Adipocyte (in vitro differentiated cells): ENCODE results near the gene FRMD3.

Source experiments
- DNase-seq: peaks from one replicate; pipeline ENCODE4 v3.0.0-alpha.2; 2015; ENCODE audit warnings: low read depth
- H3K27me3 ChIP-seq: replicated peaks from 2 replicates; pipeline ENCODE4 v1.7.0; 2013; ENCODE audit warnings: mild to moderate bottlenecking, low read length, moderate library complexity; ENCODE audit not compliant: control insufficient read depth, insufficient read depth
- H3K36me3 ChIP-seq: 2 replicates; pipeline ENCODE4 v1.7.0; 2013; ENCODE audit warnings: low read length, mild to moderate bottlenecking, moderate library complexity; ENCODE audit not compliant: control insufficient read depth, insufficient read depth, severe bottlenecking
- H3K4me1 ChIP-seq: 2 replicates; pipeline ENCODE4 v1.7.0; 2013; ENCODE audit warnings: mild to moderate bottlenecking, low read length, moderate library complexity; ENCODE audit not compliant: control insufficient read depth, insufficient read depth
- H3K4me3 ChIP-seq: 2 replicates; pipeline ENCODE4 v1.7.0; 2013; ENCODE audit warnings: mild to moderate bottlenecking, low read length, moderate library complexity
- H3K9ac ChIP-seq: 2 replicates; pipeline ENCODE4 v1.7.0; 2013; ENCODE audit warnings: mild to moderate bottlenecking, low read length, moderate library complexity
- H3K9me3 ChIP-seq: 2 replicates; pipeline ENCODE4 v1.7.0; 2013; ENCODE audit warnings: mild to moderate bottlenecking, low read length, moderate library complexity; ENCODE audit not compliant: control insufficient read depth

The FRMD3 gene

GRCh38 chr9:83304686-83305085 lies 233.5 kb downstream of the FRMD3 start:
- DNase-seq, result peak; percentile 58
- no peak overlapping the region for H3K9ac ChIP-seq
- H3K4me1 ChIP-seq, result peaks cover 22% of the 10 kb centered on the region
- H3K36me3 ChIP-seq, result no peaks in the 10 kb centered on the region
- H3K4me3 ChIP-seq, result no peak overlapping the region
- H3K9me3 ChIP-seq, result no peaks in the 10 kb centered on the region
- H3K27me3 ChIP-seq, result peaks cover 63% of the 10 kb centered on the region

GRCh38 chr9:83299571-83299970 lies 238.6 kb downstream of the FRMD3 start:
- DNase-seq, result peak; percentile 37
- Histone ChIP-seq H3K9ac (no peak overlapping the region), H3K27me3 (peaks cover 60% of the 10 kb centered on the region), H3K4me3 (peak overlapping the region; percentile 8), H3K4me1 (peaks cover 18% of the 10 kb centered on the region), H3K36me3 (no peaks in the 10 kb centered on the region), H3K9me3 (no peaks in the 10 kb centered on the region)

GRCh38 chr9:83299094-83299493 lies 239.1 kb downstream of the FRMD3 start:
- no peak for DNase-seq
- H3K4me1 ChIP-seq, result peaks cover 13% of the 10 kb centered on the region

GRCh38 chr9:83296123-83296522 lies 242.1 kb downstream of the FRMD3 start:
- Histone ChIP-seq H3K9ac (no peak overlapping the region), H3K27me3 (peaks cover 58% of the 10 kb centered on the region), H3K9me3 (no peaks in the 10 kb centered on the region), H3K36me3 (no peaks in the 10 kb centered on the region), H3K4me1 (peaks cover 12% of the 10 kb centered on the region), H3K4me3 (no peak overlapping the region)
- no peak for DNase-seq

More at GRCh38 chr9:83299094-83299493, 239.1 kb downstream of the FRMD3 start:
- Histone ChIP-seq H3K4me3 (peak overlapping the region; percentile 8), H3K36me3 (no peaks in the 10 kb centered on the region), H3K9me3 (no peaks in the 10 kb centered on the region), H3K9ac (no peak overlapping the region), H3K27me3 (peaks cover 65% of the 10 kb centered on the region)

GRCh38 chr9:83294816-83295215 lies 243.4 kb downstream of the FRMD3 start:
- Histone ChIP-seq H3K4me1 (peaks cover 10% of the 10 kb centered on the region), H3K9me3 (no peaks in the 10 kb centered on the region), H3K36me3 (no peaks in the 10 kb centered on the region), H3K9ac (no peak overlapping the region), H3K4me3 (no peak overlapping the region), H3K27me3 (peaks cover 49% of the 10 kb centered on the region)
- no peak for DNase-seq

- no peak overlapping the region for H3K9ac ChIP-seq
- DNase-seq, result no peak
- no peaks in the 10 kb centered on the region for H3K9me3 ChIP-seq
- no peaks in the 10 kb centered on the region for H3K36me3 ChIP-seq
- H3K4me1 ChIP-seq, result no peaks in the 10 kb centered on the region
- H3K4me3 ChIP-seq, result no peak overlapping the region
- H3K27me3 ChIP-seq, result peaks cover 37% of the 10 kb centered on the region
These were observed 247.0 kb downstream of the FRMD3 start for GRCh38 chr9:83291196-83291595.

- no peak overlapping the region for H3K9ac ChIP-seq
- no peaks in the 10 kb centered on the region for H3K9me3 ChIP-seq
- no peak overlapping the region for H3K4me3 ChIP-seq
- no peak for DNase-seq
- H3K27me3 ChIP-seq, result peaks cover 35% of the 10 kb centered on the region
- H3K36me3 ChIP-seq, result no peaks in the 10 kb centered on the region
- H3K4me1 ChIP-seq, result no peaks in the 10 kb centered on the region
These were observed 247.5 kb downstream of the FRMD3 start for GRCh38 chr9:83290692-83291091.

GRCh38 chr9:83287021-83287420 lies 251.2 kb downstream of the FRMD3 start:
- Histone ChIP-seq H3K9ac (no peak overlapping the region), H3K4me1 (peaks cover 6% of the 10 kb centered on the region), H3K4me3 (no peak overlapping the region), H3K9me3 (no peaks in the 10 kb centered on the region), H3K27me3 (peaks cover 20% of the 10 kb centered on the region), H3K36me3 (no peaks in the 10 kb centered on the region)
- DNase-seq, result no peak

GRCh38 chr9:83285445-83286225 lies 252.6 kb downstream of the FRMD3 start:
- H3K4me1 ChIP-seq, result peaks cover 20% of the 10 kb centered on the region
- no peak overlapping the region for H3K9ac ChIP-seq
- no peak for DNase-seq
- H3K9me3 ChIP-seq, result no peaks in the 10 kb centered on the region
- peaks cover 15% of the 10 kb centered on the region for H3K27me3 ChIP-seq
- H3K4me3 ChIP-seq, result no peak overlapping the region
- no peaks in the 10 kb centered on the region for H3K36me3 ChIP-seq

GRCh38 chr9:83284746-83285145 lies 253.5 kb downstream of the FRMD3 start:
- H3K36me3 ChIP-seq, result no peaks in the 10 kb centered on the region
- H3K9me3 ChIP-seq, result no peaks in the 10 kb centered on the region
- H3K4me1 ChIP-seq, result peaks cover 23% of the 10 kb centered on the region
- peaks cover 15% of the 10 kb centered on the region for H3K27me3 ChIP-seq
- H3K9ac ChIP-seq, result no peak overlapping the region
- no peak overlapping the region for H3K4me3 ChIP-seq
- no peak for DNase-seq

- H3K9ac ChIP-seq, result no peak overlapping the region
- no peaks in the 10 kb centered on the region for H3K36me3 ChIP-seq
- no peaks in the 10 kb centered on the region for H3K9me3 ChIP-seq
- no peak overlapping the region for H3K4me3 ChIP-seq
- peaks cover 23% of the 10 kb centered on the region for H3K4me1 ChIP-seq
- peaks cover 15% of the 10 kb centered on the region for H3K27me3 ChIP-seq
- no peak for DNase-seq
These were observed 254.7 kb downstream of the FRMD3 start for GRCh38 chr9:83283528-83283927.
